ENCODE results near the gene PRPF6.
"Not testable (repeated sequence)": the region's sequence is repeated elsewhere in the genome, so short reads cannot be mapped to it uniquely, and the experiment has no call there.

PRPF6 gene

GRCh38 chr20:63945921-63946920 is 34.7 kb upstream of the PRPF6 start:
- no peak for FAIRE-seq

DNA sequence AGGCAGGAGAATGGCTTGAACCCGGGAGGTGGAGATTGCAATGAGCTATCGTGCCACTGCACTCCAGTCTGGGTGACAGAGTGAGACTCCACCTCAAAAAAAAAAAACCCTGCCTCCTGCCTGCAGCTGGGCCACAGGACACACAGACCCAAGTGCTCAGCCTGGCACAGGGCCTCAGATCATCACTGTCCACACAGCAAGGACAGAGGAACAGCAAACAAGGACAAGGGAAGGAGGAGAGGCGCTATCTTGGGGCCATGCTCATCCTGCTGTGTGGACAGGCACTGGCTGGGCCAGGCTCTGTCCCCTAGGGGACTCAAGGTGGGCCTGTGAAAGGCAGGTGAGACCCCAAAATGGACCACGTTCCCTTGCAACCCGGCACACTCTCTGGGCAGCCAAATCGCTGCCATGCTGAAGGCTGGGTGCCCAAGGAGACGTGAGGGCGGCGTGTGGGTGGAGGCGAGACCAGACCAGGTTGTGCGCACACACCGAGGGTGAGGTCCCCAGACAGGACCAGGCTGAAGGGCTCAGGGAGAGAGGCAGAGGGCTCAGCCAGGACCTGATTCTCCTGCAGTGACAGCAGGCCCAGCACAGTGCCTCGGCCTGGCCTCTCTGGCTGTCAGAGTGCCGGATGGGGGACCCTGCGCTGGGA is 33.8 kb upstream of the PRPF6 start:
- no peak for FAIRE-seq

GRCh38 chr20:63947638-63948456 is 33.1 kb upstream of the PRPF6 start:
- no peak for FAIRE-seq

DNA sequence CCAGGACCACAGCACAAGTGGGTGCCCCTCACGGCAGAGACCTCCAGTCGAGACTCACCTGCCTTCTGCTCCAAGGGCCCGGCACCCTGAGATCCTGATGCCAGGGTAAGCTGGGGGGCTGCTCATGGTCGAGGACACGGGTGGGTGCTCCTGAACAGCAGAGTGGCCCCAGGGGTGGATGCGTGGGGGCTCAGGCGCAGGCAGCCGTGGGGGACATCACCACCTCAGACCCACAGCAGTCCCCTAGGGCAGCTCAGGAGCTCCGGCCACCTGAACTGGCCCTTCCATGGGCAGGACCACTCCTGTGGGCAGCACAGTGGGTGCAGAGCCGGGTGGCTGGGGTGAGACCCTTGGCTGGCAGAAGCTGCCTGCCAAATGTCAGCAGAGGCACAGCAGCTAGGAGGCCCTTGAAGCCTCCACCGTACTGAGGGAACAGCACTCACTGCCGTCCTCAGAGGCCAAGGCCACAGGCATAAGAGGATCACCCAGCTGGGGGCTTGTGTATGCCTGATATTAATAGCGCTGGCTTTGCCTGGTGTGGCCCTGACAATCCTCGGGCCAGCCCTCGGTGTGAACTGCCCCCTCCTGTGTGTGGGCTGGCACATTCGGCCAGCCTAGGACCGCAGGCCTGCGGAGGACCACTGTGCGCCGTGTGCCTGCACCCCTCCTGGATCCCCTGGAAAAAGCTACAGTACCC is 30.1 kb upstream of the PRPF6 start:
- FAIRE-seq, result no peak

- FAIRE-seq, result no peak
Measured at GRCh38 chr20:63951398-63952209, 29.3 kb upstream of the PRPF6 start.

DNA sequence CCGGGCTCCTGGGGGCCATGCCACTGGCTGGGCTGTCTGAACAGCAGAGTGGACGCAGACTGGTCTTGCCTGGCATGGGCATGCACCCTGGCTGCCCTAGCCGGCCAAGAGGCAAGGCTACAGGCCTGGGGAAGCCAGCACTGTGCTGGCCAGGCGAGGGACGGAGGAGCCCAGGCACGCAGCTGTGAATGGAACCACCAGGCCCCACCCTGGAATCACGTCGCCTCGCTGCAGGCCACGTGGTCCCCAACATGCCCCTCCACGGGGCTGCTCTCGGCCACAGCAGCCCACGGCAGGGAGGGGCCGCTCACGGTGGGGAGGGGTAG is 28.8 kb upstream of the PRPF6 start:
- FAIRE-seq, result no peak

DNA sequence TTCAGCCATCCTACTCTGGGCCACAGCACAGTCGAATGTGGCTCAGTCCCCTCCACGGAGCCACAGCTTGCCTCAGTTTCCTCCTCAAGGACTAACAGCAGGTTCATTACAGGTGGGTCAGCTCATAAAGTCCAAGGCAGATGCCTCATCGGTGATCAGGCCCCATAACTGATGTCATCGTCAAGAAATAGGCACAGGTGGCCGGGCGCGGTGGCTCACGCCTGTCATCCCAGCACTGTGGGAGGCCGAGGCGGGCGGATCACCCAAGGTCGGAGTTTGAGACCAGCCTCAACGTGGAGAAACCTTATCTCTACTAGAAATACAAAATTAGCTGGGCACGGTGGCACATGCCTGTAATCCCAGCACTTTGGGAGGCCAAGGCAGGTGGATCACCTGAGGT is 28.2 kb upstream of the PRPF6 start:
- no peak for FAIRE-seq

DNA sequence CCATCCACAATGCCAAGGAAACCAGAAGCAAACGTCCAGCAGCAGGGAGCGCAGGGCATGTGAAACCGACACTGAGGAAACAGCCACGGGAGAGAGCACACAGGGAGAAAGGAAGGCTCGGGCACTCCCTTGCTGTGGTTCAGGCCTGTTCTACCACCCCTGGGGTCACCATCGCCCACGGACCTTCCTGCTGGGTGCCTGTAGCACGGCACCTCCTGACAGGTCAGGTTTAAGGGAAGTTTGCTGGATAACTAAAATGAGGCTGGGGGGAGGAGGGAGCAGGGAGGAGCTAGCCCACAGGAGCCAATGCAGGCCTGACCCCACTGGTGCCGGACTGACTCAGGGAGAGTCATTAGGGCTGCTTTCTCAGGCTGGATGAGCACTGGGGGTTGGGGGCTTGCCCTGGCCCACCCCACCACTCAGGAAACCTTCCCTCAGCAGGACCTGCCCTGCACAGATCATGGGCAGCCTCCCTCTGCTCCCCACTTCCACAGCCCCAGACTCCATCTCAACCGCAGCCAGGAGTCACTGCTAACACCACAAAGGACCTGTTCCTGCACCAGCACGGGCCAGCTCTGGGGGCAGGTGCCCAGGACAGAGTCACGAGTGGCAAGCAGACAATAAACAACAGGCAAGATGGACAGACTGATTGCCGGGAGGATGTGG is 27.0 kb upstream of the PRPF6 start:
- no peak for FAIRE-seq

DNA sequence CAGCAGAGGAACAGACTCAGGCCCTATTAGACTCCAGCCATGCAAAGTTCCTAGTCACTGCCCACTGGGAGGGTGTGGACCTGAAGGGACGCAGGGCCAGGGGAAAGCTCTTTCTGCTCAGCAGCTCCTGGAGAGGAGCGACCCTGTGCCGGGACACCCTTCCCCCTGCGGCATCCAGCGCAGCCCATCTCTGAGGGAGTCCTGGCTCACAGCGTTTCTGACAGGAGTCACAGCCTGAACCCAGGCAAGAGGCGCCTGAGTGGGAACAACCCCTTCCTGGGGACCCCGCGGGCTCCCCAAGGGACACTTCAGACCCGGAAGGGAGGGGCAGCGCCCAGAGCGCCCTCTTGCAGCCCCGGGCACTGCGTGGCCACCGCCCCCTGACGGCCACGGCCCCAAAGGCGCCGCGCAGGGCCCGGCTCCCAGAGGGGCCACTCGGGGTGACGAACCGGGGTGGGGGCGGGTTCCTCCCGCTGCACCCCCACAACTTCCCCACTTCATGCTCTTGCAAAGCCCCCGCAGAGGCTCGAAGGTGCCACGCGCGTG is 25.6 kb upstream of the PRPF6 start:
- FAIRE-seq, result no peak

DNA sequence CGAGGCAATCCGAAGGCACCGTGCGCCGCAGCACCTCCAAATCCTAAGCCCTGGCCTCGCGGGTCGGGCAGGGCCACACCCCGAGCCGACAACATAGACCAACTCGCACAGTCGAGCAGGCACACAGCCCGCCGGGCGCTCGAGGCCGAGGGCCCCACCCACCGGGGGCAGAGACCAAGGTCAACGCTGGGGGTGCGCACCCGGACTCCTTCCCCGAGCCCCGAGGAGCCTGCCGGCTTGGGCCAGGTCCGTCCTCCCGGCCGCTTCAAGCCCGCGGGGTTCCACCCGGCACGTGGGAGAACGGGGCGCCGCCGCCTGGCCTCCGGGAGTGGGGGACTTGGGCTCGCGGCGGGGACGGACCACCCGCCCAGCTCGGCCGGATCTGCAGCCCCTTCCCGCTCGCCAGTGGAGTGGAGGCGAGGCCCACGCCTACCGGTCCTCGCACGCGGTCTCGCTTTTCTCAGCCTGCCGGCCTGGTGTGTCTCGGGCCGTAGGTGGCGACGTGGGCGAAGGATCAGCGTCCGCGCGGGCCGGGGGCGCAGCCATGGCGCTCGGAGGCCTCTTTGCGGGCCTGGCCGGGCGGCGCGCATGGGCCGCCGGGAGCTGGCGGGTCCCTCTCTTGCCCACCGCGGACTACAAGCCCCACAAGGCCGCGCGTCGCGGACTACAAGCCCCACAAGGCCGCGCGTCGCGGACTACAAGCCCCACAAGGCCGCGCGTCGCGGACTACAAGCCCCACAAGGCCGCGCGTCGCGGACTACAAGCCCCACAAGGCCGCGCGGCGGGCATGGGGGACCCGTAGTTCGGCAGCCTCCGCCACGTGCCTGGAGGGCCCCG is 24.9 kb upstream of the PRPF6 start, which contains the start of gene UCKL1:
Gene UCKL1 (minus strand): TSS at position 590 of the 837 bp plus-strand sequence. CDS start 44 bp downstream, at position 546.
- peak; percentile 45 for FAIRE-seq

- FAIRE-seq, result no peak
Measured at GRCh38 chr20:63956664-63957003, 24.3 kb upstream of the PRPF6 start.

DNA sequence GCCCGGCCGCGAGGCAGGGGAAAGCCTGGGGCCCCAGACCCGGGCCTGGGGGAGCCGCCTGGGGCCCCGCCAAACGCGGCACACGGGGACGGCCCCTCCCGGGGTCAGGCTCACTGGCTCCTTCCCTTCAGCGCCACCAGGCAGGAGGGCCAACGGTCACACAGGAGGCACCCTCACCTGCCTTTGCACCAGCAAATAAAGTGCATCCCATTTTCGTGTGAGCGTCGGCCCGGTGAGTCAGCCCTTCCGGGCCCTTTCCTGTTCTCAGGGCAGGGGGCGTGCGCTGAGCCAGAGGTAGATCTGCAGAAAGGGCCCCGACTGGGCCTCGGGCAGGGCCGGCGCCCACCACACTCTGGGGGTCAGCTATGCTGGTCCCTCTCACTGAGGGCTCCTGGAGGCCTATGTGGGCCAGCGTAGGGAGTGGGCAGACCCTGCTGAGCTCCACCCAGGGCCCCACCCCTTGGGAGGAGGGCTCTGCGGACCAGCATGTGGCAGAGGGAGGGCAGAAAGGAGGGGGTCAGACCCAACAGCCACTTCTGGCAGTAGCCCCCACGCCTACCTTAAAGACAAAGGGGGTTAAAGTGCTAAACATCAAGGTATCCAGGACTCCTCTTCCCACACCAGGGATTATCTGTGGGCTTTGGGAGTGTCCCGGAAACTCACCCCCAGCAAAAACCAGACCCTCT is 23.8 kb upstream of the PRPF6 start:
- FAIRE-seq, result no peak

GRCh38 chr20:63957690-63958441 is 23.1 kb upstream of the PRPF6 start:
- FAIRE-seq, result no peak

DNA sequence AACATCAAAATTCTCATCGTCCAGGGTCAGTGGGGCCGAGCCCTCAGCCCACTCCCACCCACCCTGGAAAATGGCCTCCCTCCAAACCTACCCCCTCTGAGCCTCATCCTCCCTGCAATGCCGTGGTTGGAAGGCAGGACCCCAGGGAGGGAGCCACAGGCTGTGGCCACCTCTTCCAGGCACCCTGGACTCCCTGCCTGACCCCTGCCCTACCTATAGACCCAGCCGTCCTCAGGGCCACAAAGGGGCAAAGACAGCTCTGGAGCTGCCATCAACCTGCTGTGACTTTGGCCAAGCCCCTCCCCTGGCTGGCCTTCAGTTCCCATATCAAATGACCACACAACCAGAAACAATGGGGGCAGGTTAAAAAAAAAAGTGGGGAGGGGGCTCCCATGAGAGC is 22.5 kb upstream of the PRPF6 start:
- no peak for FAIRE-seq

DNA sequence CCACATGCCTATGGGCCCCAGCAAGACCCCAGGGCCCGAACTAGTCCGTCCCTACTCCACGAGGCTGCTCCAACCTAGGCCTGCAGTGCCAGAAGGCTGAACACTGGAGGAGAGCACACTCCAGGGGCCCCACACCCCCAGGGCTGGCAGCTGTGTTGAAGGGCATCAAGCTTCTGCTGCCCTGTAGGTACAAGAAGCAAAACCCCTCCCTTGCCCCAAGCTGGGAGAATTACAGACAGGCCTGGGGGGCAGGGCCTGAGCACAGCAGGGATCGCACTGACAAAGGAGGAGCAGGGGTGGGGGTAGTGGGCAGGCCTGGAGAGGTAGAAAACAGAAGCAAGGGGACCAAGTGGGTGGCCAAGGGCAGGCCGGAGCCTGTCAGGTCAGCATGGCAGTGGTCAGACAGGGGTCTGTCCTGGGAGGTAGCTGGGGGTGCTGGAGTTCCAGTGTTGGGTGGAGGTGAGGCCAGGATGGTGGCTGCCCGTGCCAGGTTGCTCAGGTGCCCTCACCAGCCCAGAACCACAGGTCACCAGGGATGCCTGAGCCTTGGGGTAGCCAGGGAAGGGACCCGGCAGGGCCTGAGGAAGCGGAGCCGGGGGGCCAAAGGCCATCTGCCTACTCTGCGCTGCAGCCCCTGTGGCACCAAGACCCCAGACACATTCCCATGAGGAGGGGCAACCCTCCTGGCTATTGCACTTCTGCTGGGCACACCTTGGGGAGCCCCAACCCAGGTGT is 21.8 kb upstream of the PRPF6 start:
- no peak for FAIRE-seq

DNA sequence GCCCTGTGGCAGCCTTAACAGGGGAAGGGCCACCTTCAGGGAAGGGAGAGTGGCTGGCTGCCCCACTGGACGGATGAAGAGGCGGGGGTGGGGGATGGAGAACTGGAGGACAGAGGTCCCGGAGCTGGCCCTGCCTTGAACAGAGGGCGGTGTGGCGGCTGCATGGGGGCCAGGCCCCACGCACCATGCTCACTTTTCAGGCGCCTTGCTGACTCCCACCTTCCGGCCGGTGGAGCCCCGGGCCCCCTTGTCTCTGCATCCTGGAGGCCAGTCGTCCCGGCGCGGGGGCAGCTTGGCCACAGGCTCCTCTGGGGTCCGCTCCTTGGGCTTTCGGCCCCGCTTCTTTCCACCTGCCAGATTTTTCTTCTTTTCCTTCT is 21.2 kb upstream of the PRPF6 start:
- no peak for FAIRE-seq

DNA sequence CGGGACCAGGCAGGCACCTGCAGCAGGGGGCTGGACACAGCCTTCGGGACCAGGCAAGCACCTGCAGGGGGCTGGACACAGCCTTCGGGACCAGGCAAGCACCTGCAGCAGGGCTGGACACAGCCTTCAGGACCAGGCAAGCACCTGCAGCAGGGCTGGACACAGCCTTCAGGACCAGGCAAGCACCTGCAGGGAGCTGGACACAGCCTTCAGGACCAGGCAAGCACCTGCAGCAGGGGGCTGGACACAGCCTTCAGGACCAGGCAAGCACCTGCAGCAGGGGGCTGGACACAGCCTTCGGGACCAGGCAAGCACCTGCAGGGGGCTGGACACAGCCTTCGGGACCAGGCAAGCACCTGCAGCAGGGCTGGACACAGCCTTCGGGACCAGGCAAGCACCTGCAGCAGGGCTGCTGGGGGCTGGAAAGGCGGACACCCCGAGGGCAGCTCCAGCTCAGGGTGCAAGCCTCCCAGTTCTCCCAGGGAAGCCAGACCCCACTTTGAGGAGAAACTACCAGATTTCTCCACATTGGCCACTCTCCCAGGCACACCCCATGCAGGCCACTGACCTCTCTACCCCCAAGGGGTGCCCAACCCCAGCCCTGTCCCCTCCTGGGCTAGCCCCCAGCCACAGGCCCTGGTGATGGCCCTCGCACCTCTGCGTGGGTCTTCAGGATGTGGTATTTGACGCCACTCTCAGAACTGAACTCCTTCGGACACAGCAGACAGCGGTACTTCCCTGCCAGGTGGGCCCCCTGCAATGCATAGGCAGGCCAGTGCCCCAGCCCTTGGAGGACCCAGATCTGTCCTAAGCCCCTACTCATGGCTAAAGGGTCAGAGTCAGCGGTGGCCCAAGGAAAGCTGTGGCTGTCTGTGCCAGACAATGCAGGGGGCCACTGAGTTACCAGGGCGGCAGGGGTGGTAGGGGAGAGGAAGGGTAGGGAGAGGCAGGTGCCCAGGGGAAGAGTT is 20.0 kb upstream of the PRPF6 start:
- FAIRE-seq, result not testable (repeated sequence)

Data from G401.6 (cell line).